WTC11 (cell line): ENCODE data around the gene LSM6. TPM values are rescaled to one million over a fixed set of nuclear protein-coding genes. Genes with fewer than 3 reads are reported as not detected.

Experiments
- ATAC-seq: fragments of 200-7000 bp; cut with Tn5 transposase; 2 replicates; pipeline ENCODE4 v1.10.0; 2021; ENCODE audit warnings: mild to moderate bottlenecking, moderate library complexity
- CTCF ChIA-PET: fragments of 300-600 bp; sonication (Branson Sonifier 250); formaldehyde crosslinking; loops from one replicate; lab custom pipeline; 2021; ENCODE audit warnings: antibody characterized with exemption; lab: Charles Lee
- POLR2A ChIA-PET: fragments of 350-600 bp; sonication (Branson Sonifier 250); formaldehyde crosslinking; loops from one replicate; lab custom pipeline; 2021; ENCODE audit warnings: antibody characterized with exemption; lab: Charles Lee
- DNase-seq: peaks from one replicate; pipeline ENCODE4 v3.0.0; 2021; ENCODE audit warnings: low spot score
- H3K27ac Mint-ChIP-seq: 2 replicates; pipeline ENCODE4 v1.8.0; 2021; ENCODE audit warnings: mixed read lengths
- H3K27me3 Mint-ChIP-seq: 2 replicates; pipeline ENCODE4 v1.8.0; 2021; ENCODE audit warnings: low read depth, mild to moderate bottlenecking, moderate library complexity, mixed read lengths
- H3K36me3 Mint-ChIP-seq: 2 replicates; pipeline ENCODE4 v1.8.0; 2021; ENCODE audit warnings: mixed read lengths
- H3K4me1 Mint-ChIP-seq: 2 replicates; pipeline ENCODE4 v1.8.0; 2022; ENCODE audit warnings: mixed read lengths
- H3K4me3 Mint-ChIP-seq: 2 replicates; pipeline ENCODE4 v1.8.0; 2021; ENCODE audit warnings: mild to moderate bottlenecking, moderate library complexity, mixed read lengths
- H3K9me3 Mint-ChIP-seq: 2 replicates; pipeline ENCODE4 v1.8.0; 2021; ENCODE audit warnings: mixed read lengths
- CDX4 ChIP-seq: fragments of 250-450 bp; sonication (Bioruptor Pico); IDR thresholded peaks from 2 replicates; pipeline ENCODE4 v1.9.0; 2021; ENCODE audit warnings: moderate library complexity, mild to moderate bottlenecking, inconsistent platforms, borderline replicate concordance
- CREB1 ChIP-seq: sonication (generic); formaldehyde crosslinking; IDR thresholded peaks from 2 replicates; pipeline ENCODE4 v1.8.0; 2023; ENCODE audit warnings: mild to moderate bottlenecking, missing genetic modification reagents
- E2F4 ChIP-seq: sonication (generic); formaldehyde crosslinking; IDR thresholded peaks from 2 replicates; pipeline ENCODE4 v1.8.1; 2022; ENCODE audit warnings: low read depth, mild to moderate bottlenecking, moderate library complexity, missing genetic modification reagents, borderline replicate concordance
- ERG ChIP-seq: fragments of 250-450 bp; sonication (Bioruptor Pico); IDR thresholded peaks from 2 replicates; pipeline ENCODE4 v1.8.0; 2021; ENCODE audit warnings: mild to moderate bottlenecking
- ETV6 ChIP-seq: sonication (generic); formaldehyde crosslinking; IDR thresholded peaks from 2 replicates; pipeline ENCODE4 v1.8.1; 2022; ENCODE audit warnings: mild to moderate bottlenecking, missing genetic modification reagents
- MXD4 ChIP-seq: fragments of 250-450 bp; sonication (Bioruptor Pico); IDR thresholded peaks from 2 replicates; pipeline ENCODE4 v1.8.0; 2021; ENCODE audit warnings: mild to moderate bottlenecking, moderate library complexity, borderline replicate concordance
- NFATC4 ChIP-seq: fragments of 250-450 bp; sonication (Bioruptor Pico); IDR thresholded peaks from 2 replicates; pipeline ENCODE4 v1.9.0; 2021; ENCODE audit warnings: mild to moderate bottlenecking
- NR2C2 ChIP-seq: sonication (generic); formaldehyde crosslinking; IDR thresholded peaks from 2 replicates; pipeline ENCODE4 v1.8.0; 2022; ENCODE audit warnings: mild to moderate bottlenecking, missing genetic modification reagents
- OVOL2 ChIP-seq: fragments of 250-450 bp; sonication (Bioruptor Pico); IDR thresholded peaks from 2 replicates; pipeline ENCODE4 v1.9.0; 2021; ENCODE audit warnings: mild to moderate bottlenecking, borderline replicate concordance
- TP53 ChIP-seq: sonication (generic); formaldehyde crosslinking; IDR thresholded peaks from 2 replicates; pipeline ENCODE4 v1.8.1; 2023; ENCODE audit warnings: mild to moderate bottlenecking, missing genetic modification reagents
- ZNF416 ChIP-seq: fragments of 250-450 bp; sonication (Bioruptor Pico); IDR thresholded peaks from 2 replicates; pipeline ENCODE4 v1.9.0; 2021; ENCODE audit warnings: mild to moderate bottlenecking, inconsistent platforms
- ZNF512 ChIP-seq: sonication (generic); formaldehyde crosslinking; IDR thresholded peaks from 2 replicates; pipeline ENCODE4 v1.8.1; 2022; ENCODE audit warnings: missing genetic modification reagents, borderline replicate concordance
- ZNF671 ChIP-seq: fragments of 250-450 bp; sonication (Bioruptor Pico); IDR thresholded peaks from 2 replicates; pipeline ENCODE4 v1.8.0; 2021; ENCODE audit warnings: mild to moderate bottlenecking
- total RNA-seq: library from RNA; stranded (reverse); gene quantifications from 3 replicates; pipeline ENCODE4 v1.2.3, GENCODE V29; 2021
- TF ChIP-seq, protein P1 (sequence below): sonication (generic); formaldehyde crosslinking; IDR thresholded peaks from 2 replicates; pipeline ENCODE4 v1.8.0; 2022; ENCODE audit warnings: mild to moderate bottlenecking, missing genetic modification reagents
- TF ChIP-seq, protein P2 (sequence below): sonication (generic); formaldehyde crosslinking; IDR thresholded peaks from 2 replicates; pipeline ENCODE4 v1.8.1; 2023; ENCODE audit warnings: mild to moderate bottlenecking, missing genetic modification reagents, borderline replicate concordance

Gene LSM6
- total RNA-seq, 1 experiment from 2014 or later = 58.2 TPM

DNA sequence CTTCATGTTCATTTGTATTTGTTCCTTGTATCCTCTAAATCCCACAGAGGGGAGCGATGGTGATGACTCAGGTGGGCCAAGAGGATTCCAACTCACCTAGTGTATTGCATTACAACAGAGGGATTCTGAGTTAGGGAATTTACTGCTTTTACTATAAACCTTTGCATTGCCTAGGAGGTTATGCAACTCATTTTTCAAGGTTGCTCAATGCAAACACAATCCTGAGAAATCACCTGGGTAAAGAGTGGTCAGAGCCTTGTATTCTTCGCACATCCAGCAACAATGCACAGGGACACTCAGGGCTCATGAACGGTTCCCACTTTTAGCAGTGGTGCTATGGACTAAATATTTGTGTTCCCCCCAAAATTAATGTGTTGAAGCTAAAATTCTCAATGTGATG lies 28.6 kb upstream of the LSM6 start:
- TF ChIP-seq CDX4 (CRISPR knock-in tag) (no peak), NFATC4 (CRISPR knock-in tag) (no peak), MXD4 (CRISPR knock-in tag) (no peak), OVOL2 (no peak)
- TF ChIP-seq, protein P1, sequence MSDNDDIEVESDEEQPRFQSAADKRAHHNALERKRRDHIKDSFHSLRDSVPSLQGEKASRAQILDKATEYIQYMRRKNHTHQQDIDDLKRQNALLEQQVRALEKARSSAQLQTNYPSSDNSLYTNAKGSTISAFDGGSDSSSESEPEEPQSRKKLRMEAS (CRISPR knock-in tag) = no peak
- CTCF ChIA-PET = no interaction called here
- DNase-seq (no peak), ATAC-seq (no peak)
- Mint-ChIP-seq H3K9me3 (peaks cover 10% of the 10 kb centered on the region; the same call in 1 of the 2 replicates), H3K4me3 (no peak overlapping the region), H3K36me3 (no peaks in the 10 kb centered on the region), H3K4me1 (no peaks in the 10 kb centered on the region), H3K27me3 (no peaks in the 10 kb centered on the region; the same call in 1 of the 2 replicates), H3K27ac (no peak overlapping the region)
- POLR2A ChIA-PET = no interaction called here

DNA sequence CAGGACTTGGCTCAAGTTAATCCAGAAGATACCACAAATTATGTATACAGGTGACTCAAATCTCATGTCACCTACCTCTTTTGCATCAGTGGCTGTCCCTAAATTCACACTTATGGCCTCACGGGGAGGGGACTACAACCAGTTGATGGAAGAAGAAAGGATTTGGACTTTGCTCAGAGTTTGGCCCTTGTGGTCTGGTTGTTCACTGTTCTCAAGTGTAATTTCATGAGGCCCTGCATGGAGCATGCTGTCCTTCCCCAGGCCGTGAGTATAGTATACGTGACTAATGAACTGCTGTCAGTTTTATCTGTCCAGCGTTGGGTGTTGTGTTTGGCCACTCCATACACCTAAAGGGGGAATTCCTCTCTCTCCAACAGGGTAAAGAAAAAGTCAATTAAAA lies 27.5 kb upstream of the LSM6 start:
- DNase-seq = no peak
- POLR2A ChIA-PET = no interaction called here
- TF ChIP-seq ZNF512 (CRISPR knock-in tag) (no peak), ZNF416 (CRISPR knock-in tag) (no peak), E2F4 (no peak), ZNF671 (CRISPR knock-in tag) (no peak), NR2C2 (CRISPR knock-in tag) (no peak), ERG (no peak), TP53 (CRISPR knock-in tag) (no peak), CREB1 (CRISPR knock-in tag) (no peak), ETV6 (CRISPR knock-in tag) (no peak)
- TF ChIP-seq, protein P2, sequence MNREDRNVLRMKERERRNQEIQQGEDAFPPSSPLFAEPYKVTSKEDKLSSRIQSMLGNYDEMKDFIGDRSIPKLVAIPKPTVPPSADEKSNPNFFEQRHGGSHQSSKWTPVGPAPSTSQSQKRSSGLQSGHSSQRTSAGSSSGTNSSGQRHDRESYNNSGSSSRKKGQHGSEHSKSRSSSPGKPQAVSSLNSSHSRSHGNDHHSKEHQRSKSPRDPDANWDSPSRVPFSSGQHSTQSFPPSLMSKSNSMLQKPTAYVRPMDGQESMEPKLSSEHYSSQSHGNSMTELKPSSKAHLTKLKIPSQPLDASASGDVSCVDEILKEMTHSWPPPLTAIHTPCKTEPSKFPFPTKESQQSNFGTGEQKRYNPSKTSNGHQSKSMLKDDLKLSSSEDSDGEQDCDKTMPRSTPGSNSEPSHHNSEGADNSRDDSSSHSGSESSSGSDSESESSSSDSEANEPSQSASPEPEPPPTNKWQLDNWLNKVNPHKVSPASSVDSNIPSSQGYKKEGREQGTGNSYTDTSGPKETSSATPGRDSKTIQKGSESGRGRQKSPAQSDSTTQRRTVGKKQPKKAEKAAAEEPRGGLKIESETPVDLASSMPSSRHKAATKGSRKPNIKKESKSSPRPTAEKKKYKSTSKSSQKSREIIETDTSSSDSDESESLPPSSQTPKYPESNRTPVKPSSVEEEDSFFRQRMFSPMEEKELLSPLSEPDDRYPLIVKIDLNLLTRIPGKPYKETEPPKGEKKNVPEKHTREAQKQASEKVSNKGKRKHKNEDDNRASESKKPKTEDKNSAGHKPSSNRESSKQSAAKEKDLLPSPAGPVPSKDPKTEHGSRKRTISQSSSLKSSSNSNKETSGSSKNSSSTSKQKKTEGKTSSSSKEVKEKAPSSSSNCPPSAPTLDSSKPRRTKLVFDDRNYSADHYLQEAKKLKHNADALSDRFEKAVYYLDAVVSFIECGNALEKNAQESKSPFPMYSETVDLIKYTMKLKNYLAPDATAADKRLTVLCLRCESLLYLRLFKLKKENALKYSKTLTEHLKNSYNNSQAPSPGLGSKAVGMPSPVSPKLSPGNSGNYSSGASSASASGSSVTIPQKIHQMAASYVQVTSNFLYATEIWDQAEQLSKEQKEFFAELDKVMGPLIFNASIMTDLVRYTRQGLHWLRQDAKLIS (CRISPR knock-in tag) = no peak
- TF ChIP-seq, all 79 proteins: peak for 0
- Mint-ChIP-seq H3K4me1 (no peaks in the 10 kb centered on the region), H3K27ac (no peak overlapping the region), H3K36me3 (no peaks in the 10 kb centered on the region), H3K4me3 (no peak overlapping the region), H3K9me3 (peaks cover 10% of the 10 kb centered on the region; the same call in 1 of the 2 replicates), H3K27me3 (no peaks in the 10 kb centered on the region; the same call in 1 of the 2 replicates)
- no peak for ATAC-seq
- CTCF ChIA-PET = no interaction called here
